Activated CD4-positive, alpha-beta T cell treated with anti-CD3 and anti-CD28 coated beads for 24 hours (primary cell): ENCODE results near the gene ETS2.
"Not testable (repeated sequence)": the region's sequence is repeated elsewhere in the genome, so short reads cannot be mapped to it uniquely, and the experiment has no call there.

ENCODE experiments used
- DNase-seq, 2 donors: peaks; one replicate each; pipeline ENCODE4 v3.0.0-alpha.2; 2020; ENCODE audit warnings: low read depth in 2 of 2

Gene ETS2

DNA sequence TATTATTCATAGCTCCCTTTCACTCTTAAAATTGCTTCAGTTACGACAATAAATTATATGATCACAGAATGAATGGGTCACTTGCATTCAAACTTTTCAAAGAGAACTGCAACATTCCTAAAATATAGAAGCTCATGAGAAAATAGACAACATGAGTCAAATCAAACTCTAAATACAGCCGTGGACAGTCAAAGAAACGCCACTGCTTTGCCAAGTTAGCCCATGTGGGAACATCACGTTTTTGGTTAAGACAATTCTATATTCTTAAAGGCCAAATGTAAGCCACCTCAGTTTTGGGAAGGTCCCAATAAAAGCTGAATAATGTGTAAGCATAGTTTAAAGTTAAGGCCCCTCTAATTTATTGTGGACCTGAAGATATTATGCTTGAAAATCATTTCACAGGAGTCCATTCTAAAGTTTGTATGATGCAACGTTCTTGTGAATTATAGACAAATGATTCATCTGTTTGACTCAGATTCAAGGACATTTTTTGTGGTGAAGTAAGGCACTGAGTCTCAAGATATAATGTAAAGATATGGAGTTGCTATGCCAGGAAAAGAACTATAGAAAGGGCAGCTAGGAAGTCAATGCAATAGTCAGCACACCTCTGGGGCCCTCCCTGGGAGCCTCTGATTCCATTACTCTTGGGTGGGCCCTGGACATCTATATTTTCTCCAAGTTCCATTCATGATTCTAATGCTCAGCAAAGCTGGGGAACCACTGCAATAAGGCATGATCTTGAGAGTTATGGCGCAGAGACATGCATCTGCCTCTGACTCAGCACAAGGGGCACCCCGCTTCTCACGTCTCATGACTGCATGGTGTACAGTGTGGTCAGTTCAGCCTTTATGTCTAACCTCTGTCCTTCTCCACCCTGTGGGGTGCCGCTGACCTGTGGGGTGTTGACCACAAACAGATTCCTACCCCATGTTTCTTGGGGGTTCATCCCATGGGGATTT is 33.9 kb downstream of the ETS2 start:
- no peak for DNase-seq

DNA sequence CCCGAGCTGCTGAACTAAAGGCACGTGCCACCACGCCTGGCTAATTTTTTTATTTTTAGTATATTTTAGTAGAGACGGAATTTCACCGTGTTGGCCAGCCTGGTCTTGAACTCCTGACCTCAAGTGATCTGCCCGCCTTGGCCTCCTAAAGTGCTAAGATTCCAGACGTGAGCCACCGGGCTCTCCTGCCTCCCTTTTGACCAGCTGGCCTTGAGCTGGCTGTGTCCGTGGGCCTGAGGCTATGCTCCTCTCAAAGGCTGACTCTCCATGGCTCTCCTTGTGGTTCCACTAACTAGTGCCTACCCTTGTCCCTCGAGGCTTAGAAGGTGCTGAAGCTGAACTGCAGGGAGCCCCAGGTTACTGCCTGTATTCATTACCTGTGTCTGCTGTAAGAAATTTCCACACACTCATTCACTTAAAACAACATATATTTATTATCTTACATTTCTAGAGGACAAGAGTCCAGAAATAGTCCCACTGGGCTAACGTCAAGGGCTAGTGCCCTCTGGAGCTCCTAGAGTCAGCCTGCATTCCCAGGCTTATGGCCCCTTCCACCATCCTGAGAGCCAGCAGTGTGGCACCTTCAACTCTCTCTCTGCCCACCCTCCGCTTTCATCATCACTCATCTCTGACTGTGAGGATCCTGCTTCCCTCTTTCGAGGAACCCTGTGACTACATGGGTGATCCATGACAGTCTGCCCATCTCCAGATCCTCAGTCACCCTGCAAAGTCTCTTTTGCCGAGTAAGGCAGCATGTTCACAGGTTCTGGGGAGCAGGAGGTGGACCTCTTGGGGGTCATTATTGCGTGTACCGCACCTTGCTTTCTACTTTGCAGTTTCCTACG is 34.9 kb downstream of the ETS2 start:
- no peak for DNase-seq

DNA sequence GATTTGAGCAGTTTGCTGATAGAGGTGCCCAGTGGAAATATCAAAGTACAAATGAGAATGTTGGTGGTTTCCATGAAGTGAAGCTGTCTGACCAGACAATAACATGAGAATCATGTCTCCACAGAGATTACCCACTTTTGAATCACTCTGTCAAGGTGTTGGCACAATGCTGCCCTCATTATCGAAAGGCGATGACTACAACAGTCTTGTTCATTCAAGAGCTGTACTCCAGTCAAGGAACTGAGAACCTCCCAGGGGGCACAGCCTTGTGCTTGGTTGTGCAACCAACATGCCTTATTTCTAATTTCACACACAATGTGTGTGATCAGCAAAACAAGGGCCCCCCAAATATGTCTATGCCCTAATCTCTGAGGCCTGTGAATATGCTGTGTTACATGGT is 35.7 kb downstream of the ETS2 start:
- no peak for DNase-seq

DNA sequence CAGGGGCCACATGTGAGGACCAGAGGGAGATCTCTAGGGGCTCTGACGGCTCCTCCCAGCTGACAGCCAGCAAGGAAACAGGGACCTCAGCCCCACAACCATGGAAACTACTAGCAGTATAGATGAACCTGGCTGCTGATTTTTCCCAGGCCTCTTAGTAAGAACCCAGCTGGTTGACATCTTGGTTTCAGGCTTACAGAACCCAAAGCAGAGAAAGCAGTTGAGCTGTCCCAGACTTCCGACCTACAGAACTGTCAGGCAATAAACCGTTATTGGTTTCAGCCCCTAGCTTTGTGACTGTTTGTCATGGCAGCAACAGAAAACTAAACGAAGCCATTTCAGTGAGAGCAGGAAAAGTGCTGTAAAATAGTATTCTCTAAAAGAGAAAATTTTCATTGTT is 36.4 kb downstream of the ETS2 start:
- no peak for DNase-seq

DNA sequence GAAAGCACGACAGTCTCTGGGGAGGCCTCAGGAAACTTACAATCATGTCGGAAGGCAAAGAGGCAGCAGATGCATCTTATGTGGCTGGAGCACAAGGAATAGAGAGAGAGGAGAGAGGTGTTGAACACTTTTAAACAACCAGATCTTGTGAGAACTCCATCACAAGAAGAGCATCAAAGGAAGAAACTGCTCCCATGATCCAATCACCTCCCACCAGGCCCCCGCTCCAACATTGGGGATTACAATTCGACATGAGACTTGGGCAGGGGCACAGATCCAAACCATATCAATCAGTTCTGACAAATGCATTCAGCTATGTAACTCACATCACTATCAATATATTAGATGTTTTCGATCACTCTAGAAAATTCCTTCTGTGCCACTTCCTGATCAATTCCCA is 37.6 kb downstream of the ETS2 start:
- no peak for DNase-seq

DNA sequence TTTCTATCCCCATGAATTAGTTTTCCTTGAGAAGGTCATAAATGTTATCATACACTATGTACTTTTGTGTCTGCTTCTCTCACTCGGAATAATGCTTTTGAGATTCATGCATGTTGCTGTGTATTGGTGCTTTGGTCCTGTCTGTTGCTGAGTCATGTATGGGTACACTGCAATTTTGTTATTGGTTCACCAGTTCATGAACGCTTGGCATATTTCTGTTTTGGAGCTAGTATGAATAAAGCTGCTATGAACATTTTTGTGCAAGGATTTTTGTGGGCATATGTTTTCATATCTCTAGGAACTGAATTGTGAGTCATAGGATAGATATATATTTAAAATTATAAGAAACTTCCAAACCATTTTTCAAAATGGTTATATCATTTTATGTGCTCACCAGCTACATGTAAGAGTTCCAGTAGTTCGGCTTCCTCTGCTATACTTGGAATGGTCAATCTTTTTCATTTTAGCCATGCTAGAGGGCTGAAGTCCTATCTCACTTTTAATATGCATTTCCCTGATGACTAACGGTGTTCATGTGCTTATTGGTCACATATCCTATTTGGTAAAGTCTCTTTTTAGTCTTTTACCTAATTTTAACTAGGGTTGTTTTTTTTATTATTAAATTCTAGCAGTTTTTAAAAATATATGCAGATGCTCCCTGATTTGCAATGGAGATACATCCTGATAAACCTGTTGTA is 38.2 kb downstream of the ETS2 start:
- no peak for DNase-seq

DNA sequence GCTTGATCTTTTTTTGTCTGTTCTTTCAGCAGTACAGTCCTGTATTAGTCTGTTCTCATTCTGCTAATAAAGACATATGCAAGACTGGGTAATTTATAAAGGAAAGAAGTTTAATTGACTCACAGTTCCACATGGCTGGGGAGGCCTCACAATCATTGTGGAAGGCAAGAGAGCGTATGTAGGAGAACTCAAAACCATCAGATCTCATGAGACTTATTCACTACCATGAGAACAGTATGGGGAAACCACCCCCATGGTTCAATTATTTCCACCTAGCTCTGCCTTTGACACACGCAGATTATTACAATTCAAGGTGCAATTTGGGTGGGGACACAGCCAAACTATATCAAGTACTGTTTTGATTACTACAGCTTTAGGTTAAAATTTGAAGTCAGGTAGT is 39.6 kb downstream of the ETS2 start:
- not testable (repeated sequence) for DNase-seq

DNA sequence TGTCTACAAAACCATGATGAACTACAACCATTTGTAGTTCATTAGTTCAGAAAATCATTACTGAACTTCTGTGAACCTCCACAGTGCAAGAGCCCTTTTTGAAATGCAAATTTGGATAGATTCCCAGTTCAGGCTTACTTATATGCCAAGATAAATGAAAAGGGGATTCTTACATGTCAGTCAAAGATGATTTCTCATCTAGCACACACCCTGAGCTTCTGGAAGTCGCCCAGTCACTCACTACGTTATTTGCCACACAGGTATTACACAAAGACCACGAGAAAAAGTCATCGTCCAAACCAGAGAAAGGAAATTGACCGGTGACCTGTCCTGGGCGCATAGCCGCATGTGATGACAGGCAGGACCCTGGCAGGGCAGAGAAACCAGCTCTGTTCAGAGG is 41.8 kb downstream of the ETS2 start:
- DNase-seq = no peak

DNA sequence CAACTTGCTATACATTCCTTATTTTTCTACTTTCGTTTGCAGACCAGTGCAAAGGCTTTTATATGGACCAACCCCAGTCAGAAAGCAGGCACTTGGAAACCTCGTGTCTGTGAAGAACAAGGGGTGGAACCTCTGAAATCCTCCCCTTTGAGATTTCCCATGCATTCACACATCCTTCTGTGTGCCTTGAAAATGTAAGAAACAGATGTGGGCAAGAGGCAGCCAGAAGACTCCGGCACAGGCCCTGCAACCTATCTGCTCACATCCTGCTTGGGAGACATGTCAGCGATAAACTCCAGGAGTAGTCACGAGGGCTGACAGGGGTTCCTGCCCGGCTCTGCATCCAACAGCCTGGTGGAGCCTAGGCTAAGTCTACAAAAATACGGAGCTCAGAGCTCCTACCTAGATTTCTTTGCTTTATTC is 42.5 kb downstream of the ETS2 start:
- no peak for DNase-seq

DNA sequence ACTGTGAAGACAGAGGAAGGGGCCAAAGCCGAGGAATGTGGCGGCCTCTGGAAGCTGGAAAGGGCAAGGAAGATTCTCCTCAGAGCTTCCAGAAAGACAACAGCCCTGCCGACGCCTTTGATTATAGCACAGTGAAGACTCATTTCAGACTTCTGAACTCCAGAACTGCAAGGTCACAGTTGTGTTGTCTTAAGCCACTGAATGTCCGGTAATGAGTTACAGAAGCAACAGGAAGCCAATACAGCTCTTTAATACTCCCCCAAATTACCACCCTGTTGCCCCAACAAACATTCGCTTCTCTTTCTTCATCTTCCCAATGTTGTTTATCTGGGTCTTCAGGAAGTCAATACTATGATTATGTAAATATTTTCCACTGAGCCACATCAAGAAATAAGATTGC is 44.0 kb downstream of the ETS2 start:
- no peak for DNase-seq

DNA sequence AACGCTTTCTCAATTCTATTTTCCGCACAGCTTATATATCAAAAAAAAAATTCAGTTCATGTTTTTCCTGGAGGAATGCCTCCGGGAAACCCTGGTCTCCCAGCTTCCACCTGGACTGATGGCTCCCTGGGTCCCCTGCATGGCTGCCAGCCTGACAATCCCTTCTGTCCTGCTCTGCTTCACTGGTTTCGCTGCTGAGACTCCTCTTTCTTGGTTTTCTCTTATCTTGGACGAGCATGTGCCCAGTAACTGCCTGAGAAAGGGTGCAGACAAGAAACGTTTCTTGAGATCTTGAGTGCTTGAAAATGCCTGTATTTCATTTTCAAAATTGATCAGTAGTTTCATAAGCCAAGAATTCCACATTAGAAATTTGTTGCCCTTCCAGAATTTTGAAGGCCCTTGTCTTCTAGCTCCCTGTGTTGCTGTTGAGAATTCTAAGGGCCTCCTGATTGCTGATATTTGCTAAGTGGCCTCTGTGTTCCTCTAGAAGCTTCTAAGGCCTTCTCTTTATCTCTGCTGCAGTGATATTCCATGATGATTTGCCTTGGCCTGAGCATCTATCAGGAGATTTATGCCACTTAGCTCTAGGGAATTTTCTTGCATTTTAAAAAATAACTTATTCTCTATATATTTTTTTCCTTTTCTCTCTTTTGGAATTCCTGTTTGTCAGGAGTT is 44.7 kb downstream of the ETS2 start:
- no peak for DNase-seq

DNA sequence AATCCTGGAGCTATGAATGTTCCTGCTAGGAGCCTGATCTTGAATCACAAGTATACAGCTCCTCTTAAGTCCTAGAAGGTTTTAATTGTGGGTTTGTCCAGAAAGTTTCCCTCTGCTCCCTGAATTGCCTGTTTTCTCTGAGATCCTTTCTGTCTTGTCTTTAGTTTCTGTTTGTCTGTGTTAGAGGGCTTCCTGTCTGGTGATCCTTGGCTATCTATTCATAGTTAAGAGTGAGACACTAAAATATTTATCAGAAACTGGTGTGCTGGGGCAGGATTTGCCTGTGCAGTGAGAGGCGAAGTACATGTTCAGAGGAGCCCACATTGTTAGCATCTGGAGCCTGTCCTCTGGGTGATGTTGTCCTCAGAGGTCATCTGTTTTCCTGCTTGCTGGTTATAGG is 45.4 kb downstream of the ETS2 start:
- no peak for DNase-seq

DNA sequence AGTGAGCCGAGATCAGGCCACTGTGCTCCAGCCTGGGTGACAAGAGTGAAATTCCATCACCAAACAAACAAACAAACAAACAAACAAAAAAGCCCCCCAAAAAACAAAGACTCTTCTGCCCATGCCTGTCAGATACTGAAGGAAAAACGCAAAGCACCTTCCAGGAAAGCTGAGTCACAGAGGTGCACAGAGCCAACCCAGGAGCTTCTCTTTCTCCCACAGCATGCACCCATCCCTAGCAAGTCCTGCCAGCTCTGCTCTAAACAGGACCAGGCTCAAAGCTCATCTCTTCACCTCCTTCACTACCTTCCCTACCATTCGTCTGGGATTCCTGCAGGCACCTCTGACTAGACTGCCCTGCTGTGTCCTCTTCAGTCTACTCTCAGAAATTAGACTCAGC is 46.5 kb downstream of the ETS2 start:
- DNase-seq = no peak

DNA sequence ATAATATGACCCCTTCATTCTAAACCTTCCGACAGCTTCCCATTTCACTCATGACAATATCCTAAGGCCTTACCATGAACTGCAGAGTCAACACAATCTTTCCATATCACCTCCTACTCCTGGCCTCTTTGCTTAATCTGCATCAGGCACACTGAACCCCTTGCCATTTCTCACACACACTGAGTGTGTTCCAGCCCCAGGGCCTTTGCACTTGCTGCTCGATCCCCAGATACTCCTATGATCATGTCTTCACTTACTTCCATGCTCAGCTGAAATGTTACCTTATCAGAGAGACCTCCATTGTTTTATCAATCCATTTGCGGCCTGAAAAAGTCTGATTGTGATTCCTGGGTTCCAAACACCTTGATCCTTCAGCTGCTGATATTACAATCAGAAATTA is 47.0 kb downstream of the ETS2 start:
- no peak for DNase-seq

DNA sequence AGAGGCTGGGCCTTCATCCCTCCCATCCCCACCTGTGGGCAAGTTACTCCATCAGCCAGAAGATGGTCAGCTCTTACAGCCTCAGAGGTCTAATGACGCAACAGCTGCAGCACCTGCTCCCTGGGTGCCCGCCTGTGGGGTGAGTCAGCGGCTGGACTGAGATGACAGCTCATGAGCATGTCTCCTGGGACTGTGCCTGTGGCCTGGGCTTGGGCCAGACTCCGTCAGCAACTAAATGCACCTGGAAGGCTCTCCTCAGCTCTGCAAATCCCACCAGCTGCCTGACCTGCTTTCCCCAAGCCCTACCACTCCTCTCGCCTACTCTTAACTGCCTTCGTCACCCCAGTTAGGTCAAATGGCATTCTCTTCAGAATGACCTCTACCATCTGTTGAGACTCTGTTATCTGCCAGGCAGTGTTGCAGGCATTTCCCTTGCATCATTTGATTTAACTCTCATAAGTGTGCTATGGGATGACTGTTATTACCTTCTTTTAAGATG is 47.7 kb downstream of the ETS2 start:
- DNase-seq = no peak

DNA sequence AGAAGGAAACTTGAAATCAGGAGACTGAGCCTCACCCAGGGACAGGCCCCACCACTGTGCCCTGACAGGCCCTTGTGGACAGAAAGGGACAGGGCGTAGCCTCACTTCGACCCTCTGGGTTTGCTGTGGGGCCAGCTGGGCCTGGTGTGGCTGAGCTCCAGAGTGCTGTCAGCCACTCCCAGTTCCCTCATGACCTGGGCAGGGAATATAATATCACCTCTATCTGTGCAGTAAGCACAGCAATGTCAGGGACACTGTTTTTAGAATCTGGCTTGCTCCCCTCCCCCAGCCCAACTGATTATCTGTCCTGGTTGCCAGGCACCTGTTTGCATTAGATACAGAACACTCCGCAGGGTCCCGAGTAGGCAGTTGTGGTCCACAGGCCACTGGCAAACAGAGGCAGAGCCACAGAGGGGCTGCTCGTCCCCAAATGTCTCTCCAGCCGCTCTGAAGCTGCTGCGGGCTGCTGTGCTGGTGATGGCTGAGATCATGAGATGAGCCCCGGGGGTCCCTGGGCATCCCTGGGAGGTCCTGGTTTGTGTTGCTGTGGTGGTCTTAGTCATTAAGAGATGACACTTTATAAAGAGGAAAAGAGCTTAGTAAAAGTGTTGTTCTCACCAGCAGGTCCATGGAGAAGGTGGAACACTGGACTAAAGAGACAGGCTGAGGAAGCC is 51.6 kb downstream of the ETS2 start:
- DNase-seq = no peak

DNA sequence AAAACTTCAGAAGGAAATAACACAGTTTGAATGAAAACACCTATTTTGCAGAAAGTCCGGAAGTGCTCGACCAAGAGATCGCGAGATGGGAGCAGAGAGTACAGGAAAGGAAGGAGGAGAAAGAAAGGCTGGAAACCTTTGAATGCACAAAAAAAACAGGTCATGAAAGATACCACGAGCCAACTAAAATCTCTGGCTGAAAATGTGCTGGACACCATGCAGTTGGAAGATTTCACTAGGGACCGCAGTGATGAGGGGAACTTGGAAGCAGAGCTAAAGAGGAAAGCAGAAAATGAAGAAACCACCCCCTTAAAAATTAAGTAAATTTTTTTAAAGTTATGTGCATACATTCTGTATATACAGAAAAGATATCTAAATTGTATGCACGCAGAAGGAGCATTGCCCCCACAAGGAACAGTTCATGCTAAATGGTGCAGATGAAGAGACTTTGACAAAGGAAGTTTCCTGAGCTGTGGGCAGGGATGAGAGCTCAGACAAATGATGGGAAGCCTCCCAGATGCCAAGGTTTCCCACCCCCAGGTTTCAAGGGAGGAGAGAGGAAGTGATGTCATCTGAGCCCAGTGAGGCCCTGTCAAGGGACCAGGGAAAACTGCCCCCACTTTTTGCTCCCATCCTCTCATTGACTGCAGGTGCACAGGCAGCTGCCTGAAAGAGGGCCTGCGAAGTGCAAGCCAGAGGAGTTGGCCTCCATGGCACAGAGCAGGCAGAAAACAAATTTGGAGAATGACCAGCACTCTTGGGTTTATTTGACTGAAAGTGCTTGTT is 52.5 kb downstream of the ETS2 start:
- DNase-seq = no peak

DNA sequence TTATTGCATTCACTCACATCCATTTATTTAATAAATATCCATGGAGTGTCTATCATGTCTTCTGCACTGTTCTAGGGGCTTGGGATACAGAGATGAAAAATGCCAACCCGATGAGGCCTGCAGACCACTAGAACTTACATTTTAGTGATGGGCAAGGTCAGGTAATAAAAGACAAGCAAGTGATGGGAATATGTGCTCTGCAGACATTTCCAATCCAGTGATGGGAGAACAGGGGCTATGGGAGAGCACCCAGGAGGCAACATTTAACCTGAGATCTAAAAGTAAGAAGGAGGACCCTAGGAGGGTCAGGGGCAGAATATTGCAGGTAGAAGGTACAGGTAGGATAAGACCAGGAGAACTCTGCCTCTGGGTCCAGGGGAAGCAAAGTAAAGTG is 53.1 kb downstream of the ETS2 start:
- no peak for DNase-seq

DNA sequence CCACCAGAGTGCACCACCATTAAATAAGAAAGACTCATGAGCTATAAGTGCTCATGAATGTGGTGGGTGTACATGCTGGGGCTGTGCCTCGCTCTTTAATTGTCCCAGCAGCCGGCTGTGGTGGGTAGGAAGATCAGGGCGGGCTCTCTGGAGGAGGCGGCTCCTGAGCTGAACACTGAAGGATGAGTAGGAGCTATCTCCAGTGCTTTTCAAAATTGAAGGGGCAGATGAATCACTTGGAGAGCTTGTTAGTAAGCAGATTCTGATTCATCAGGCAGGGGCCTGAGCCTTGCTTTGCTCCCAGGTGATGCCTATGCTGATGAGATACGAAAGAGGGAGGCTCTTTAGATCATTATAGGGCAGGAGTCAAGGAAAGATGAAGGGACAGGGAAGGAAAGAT is 54.1 kb downstream of the ETS2 start:
- DNase-seq = no peak

DNA sequence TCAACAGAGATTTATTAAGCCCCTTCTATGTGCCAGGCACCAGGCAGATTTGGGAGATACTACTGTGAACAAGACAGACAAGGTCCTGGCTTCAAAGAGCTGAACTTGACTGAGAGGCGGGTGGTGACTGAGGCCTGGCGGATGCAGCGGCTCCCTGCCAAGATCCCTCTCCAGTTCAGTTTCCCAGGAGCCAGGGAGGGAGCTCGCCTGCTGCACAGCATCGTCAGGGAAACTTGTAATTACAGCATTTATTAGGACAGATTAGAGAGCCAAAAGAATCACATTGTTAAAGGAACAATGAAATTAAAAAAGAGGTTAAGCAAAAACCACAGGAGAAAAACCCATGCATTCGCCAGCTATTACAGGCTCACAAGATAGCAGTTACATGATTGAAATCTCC is 55.3 kb downstream of the ETS2 start:
- no peak for DNase-seq
